H1 (cell line): ENCODE data around the gene ZNF442. TPM values are rescaled to one million over a fixed set of nuclear protein-coding genes. Genes with fewer than 3 reads are reported as not detected.

Experiments used
- CTCF ChIA-PET: fragments of 300-600 bp; sonication (Branson Sonifier 250); formaldehyde crosslinking; loops from one replicate; lab custom pipeline; 2021; ENCODE audit not compliant: partially characterized antibody; lab: Charles Lee
- POLR2A ChIA-PET: fragments of 300-600 bp; sonication (Branson Sonifier 250); formaldehyde crosslinking; loops from one replicate; lab custom pipeline; 2021; ENCODE audit warnings: inconsistent platforms; ENCODE audit not compliant: partially characterized antibody; lab: Charles Lee
- DNase-seq, 2 experiments: peaks; one replicate each; pipeline versions ENCODE4 v3.0.0 to v3.0.0-alpha.2; 2010 to 2022; ENCODE audit warnings: low spot score in 2 of 2, low read depth in 1 of 2, mixed read lengths in 1 of 2
- FAIRE-seq: peaks from 2 replicates; lab custom pipeline; 2011; peaks lifted over from hg19 to GRCh38; lab: Jason Lieb, UNC
- H2AFZ ChIP-seq: 2 replicates; pipeline ENCODE4 v1.8.1; 2012; ENCODE audit warnings: low read length, inconsistent platforms
- H2AK5ac ChIP-seq: 2 replicates; pipeline ENCODE4 v1.6.1; 2013; ENCODE audit warnings: low read depth, low read length
- H2BK120ac ChIP-seq: replicated peaks from 2 replicates; pipeline ENCODE3; 2013; ENCODE audit warnings: low read depth, low read length, inconsistent platforms
- H2BK12ac ChIP-seq: 2 replicates; pipeline ENCODE4 v1.6.1; 2013; ENCODE audit warnings: low read depth, low read length
- H2BK15ac ChIP-seq: 2 replicates; pipeline ENCODE4 v1.6.1; 2013; ENCODE audit warnings: low read length
- H2BK20ac ChIP-seq: 2 replicates; pipeline ENCODE4 v1.6.1; 2013; ENCODE audit warnings: low read length
- H2BK5ac ChIP-seq: 2 replicates; pipeline ENCODE4 v1.6.1; 2013; ENCODE audit warnings: low read depth, low read length
- H3K14ac ChIP-seq: 2 replicates; pipeline ENCODE4 v1.6.1; 2013; ENCODE audit warnings: inconsistent platforms; ENCODE audit not compliant: insufficient read length
- H3K18ac ChIP-seq: 2 replicates; pipeline ENCODE4 v1.6.1; 2013; ENCODE audit warnings: low read length; ENCODE audit errors: extremely low read depth
- H3K23ac ChIP-seq: 2 replicates; pipeline ENCODE4 v1.6.1; 2013; ENCODE audit warnings: inconsistent platforms; ENCODE audit not compliant: insufficient read length
- H3K23me2 ChIP-seq: 2 replicates; pipeline ENCODE4 v1.6.1; 2013; ENCODE audit warnings: low read depth, low read length
- H3K27ac ChIP-seq: 2 replicates; pipeline ENCODE4 v1.6.1; 2011; ENCODE audit warnings: low read depth, low read length, inconsistent platforms
- H3K27me3 ChIP-seq, 4 experiments: replicated peaks in 1 of 4; 1 replicate in 1 of 4; 2 replicates in 3 of 4; pipeline versions ENCODE4 v1.6.1 to v1.8.1; 2011 to 2013; ENCODE audit warnings: low read length in 3 of 4, mild to moderate bottlenecking in 3 of 4, inconsistent platforms in 2 of 4, mixed read lengths in 2 of 4, moderate library complexity in 1 of 4; ENCODE audit not compliant: control insufficient read depth in 3 of 4, insufficient read depth in 3 of 4; ENCODE audit errors: extremely low read depth in 1 of 4
- H3K36me3 ChIP-seq, 4 experiments: 2 replicates each; pipeline versions ENCODE4 v1.6.1 to v1.8.1; 2011 to 2013; ENCODE audit warnings: mild to moderate bottlenecking in 4 of 4, low read length in 3 of 4, moderate library complexity in 2 of 4, control low read depth in 1 of 4, inconsistent platforms in 1 of 4; ENCODE audit not compliant: insufficient read depth in 4 of 4, control insufficient read depth in 2 of 4
- H3K4ac ChIP-seq: replicated peaks from 2 replicates; pipeline ENCODE3; 2013; ENCODE audit warnings: low read length, low read depth, mixed read lengths, inconsistent platforms; ENCODE audit not compliant: insufficient read length
- H3K4me1 ChIP-seq, 4 experiments: replicated peaks in 1 of 4; 1 replicate in 1 of 4; 2 replicates in 3 of 4; pipeline versions ENCODE4 v1.6.1 to v1.8.1; 2011 to 2013; ENCODE audit warnings: low read length in 3 of 4, inconsistent platforms in 2 of 4, mixed read lengths in 1 of 4; ENCODE audit not compliant: insufficient read depth in 4 of 4, control insufficient read depth in 3 of 4
- H3K4me2 ChIP-seq, 2 experiments: 2 replicates each; pipeline versions ENCODE4 v1.6.1 to v1.8.1; 2011 to 2013; ENCODE audit warnings: low read depth in 2 of 2, low read length in 2 of 2, control low read depth in 1 of 2, inconsistent platforms in 1 of 2, mild to moderate bottlenecking in 1 of 2; ENCODE audit not compliant: insufficient read depth in 1 of 2
- H3K4me3 ChIP-seq, 4 experiments: fragments of 200-600, 300-600 bp in 1 of 4; sonication (generic), shearing (Covaris generic), sonication (Bioruptor Twin) in 1 of 4; 2 replicates each; pipeline versions ENCODE4 v1.5.1 to v1.8.1; 2011 to 2016; ENCODE audit warnings: low read length in 4 of 4, low read depth in 3 of 4, control low read depth in 2 of 4, inconsistent platforms in 2 of 4, mild to moderate bottlenecking in 2 of 4, mixed read lengths in 1 of 4, moderate library complexity in 1 of 4; ENCODE audit not compliant: insufficient read depth in 2 of 4; ENCODE audit errors: extremely low read depth in 1 of 4
- H3K56ac ChIP-seq: replicated peaks from 2 replicates; pipeline ENCODE3; 2013; ENCODE audit warnings: low read depth, mild to moderate bottlenecking, mixed read lengths, low read length, inconsistent platforms; ENCODE audit not compliant: insufficient read length
- H3K79me1 ChIP-seq: 2 replicates; pipeline ENCODE4 v1.6.1; 2013; ENCODE audit warnings: low read depth, low read length, control low read depth
- H3K79me2 ChIP-seq, 2 experiments: 2 replicates each; pipeline versions ENCODE4 v1.6.1 to v1.8.1; 2012 to 2013; ENCODE audit warnings: low read length in 2 of 2, mild to moderate bottlenecking in 2 of 2, inconsistent platforms in 1 of 2; ENCODE audit not compliant: insufficient read depth in 2 of 2, control insufficient read depth in 1 of 2
- H3K9ac ChIP-seq, 4 experiments: replicated peaks in 1 of 4; 1 replicate in 1 of 4; 2 replicates in 3 of 4; pipeline versions ENCODE4 v1.6.1 to v1.8.1; 2011 to 2013; ENCODE audit warnings: low read depth in 3 of 4, low read length in 3 of 4, control low read depth in 2 of 4, mild to moderate bottlenecking in 2 of 4, moderate library complexity in 2 of 4, inconsistent platforms in 1 of 4; ENCODE audit errors: extremely low read depth in 1 of 4
- H3K9me3 ChIP-seq, 2 experiments: 2 replicates each; pipeline versions ENCODE4 v1.6.1 to v1.8.1; 2012 to 2013; ENCODE audit warnings: mild to moderate bottlenecking in 2 of 2, moderate library complexity in 2 of 2, control low read depth in 1 of 2, inconsistent platforms in 1 of 2, low read depth in 1 of 2, low read length in 1 of 2, mixed read lengths in 1 of 2; ENCODE audit not compliant: insufficient read depth in 2 of 2
- H4K20me1 ChIP-seq, 2 experiments: replicated peaks in 1 of 2; 2 replicates each; pipeline versions ENCODE3 to v1.8.1; 2011 to 2013; ENCODE audit warnings: inconsistent platforms in 2 of 2, low read length in 2 of 2, mild to moderate bottlenecking in 1 of 2; ENCODE audit not compliant: insufficient read depth in 2 of 2, control insufficient read depth in 1 of 2
- H4K5ac ChIP-seq: 2 replicates; pipeline ENCODE4 v1.6.1; 2013; ENCODE audit warnings: low read length, low read depth, mixed read lengths, inconsistent platforms; ENCODE audit not compliant: insufficient read length
- H4K8ac ChIP-seq: 2 replicates; pipeline ENCODE4 v1.8.0; 2013; ENCODE audit warnings: mild to moderate bottlenecking, moderate library complexity, low read length, inconsistent platforms; ENCODE audit not compliant: insufficient read depth; ENCODE audit errors: extremely low read depth
- H4K91ac ChIP-seq: replicated peaks from 2 replicates; pipeline ENCODE3; 2013; ENCODE audit warnings: low read length, mixed read lengths, inconsistent platforms; ENCODE audit not compliant: insufficient read length
- RXRA ChIP-seq: IDR thresholded peaks from 2 replicates; pipeline ENCODE4 v1.6.1; 2011; ENCODE audit warnings: low read depth, mild to moderate bottlenecking, low read length, moderate library complexity; ENCODE audit not compliant: insufficient read depth
- ZNF274 ChIP-seq: IDR thresholded peaks from 2 replicates; pipeline ENCODE4 v1.7.0; 2012; ENCODE audit warnings: low read length, borderline replicate concordance; ENCODE audit errors: extremely low read depth
- WGBS, 2 experiments: shearing (Covaris generic) in 1 of 2; methylation state at CpG; one replicate each; pipeline versions ENCODE4 v1.1.6 to v1.1.7; 2013 to 2015; ENCODE audit warnings: low lambda C conversion rate in 2 of 2, mixed read lengths in 2 of 2, inconsistent platforms in 1 of 2, low coverage in 1 of 2, missing lambda C conversion rate in 1 of 2; ENCODE audit not compliant: insufficient replicate concordance in 2 of 2, insufficient coverage in 1 of 2, insufficient read length in 1 of 2; ENCODE audit errors: extremely low coverage in 1 of 2, missing lambda C conversion rate in 1 of 2; 5-methylcytosine and 5-hydroxymethylcytosine counted together
- polyA plus RNA-seq, 7 experiments: library from polyadenylated mRNA; depleted of rRNA in 3 of 7; stranded (reverse) in 5 of 7; unstranded in 2 of 7; fragments of >200 nt in 5 of 7; fragments of 200-250 nt in 2 of 7; gene quantifications; 1 replicate in 5 of 7; 2 replicates in 1 of 7; 4 replicates in 1 of 7; pipeline versions ENCODE4 v1.2.1 to v1.2.3, GENCODE V29; 2011 to 2013; ENCODE audit warnings: missing spikeins in 2 of 7, mixed read lengths in 2 of 7
- total RNA-seq: library from RNA; stranded (reverse); fragmentation: NEBNext Ultra II Directional; extraction: Animal tissue kit (Norgen Biotek cat#: 25700); gene quantifications from 2 replicates; pipeline ENCODE4 v1.2.1, GENCODE V29; 2021

The ZNF442 gene
- total and polyA plus RNA-seq, 2 of the 8 experiments (the other 6 are each of a cell fraction or from before 2014, with no cell fraction given): 0.60 to 2.4 TPM

DNA sequence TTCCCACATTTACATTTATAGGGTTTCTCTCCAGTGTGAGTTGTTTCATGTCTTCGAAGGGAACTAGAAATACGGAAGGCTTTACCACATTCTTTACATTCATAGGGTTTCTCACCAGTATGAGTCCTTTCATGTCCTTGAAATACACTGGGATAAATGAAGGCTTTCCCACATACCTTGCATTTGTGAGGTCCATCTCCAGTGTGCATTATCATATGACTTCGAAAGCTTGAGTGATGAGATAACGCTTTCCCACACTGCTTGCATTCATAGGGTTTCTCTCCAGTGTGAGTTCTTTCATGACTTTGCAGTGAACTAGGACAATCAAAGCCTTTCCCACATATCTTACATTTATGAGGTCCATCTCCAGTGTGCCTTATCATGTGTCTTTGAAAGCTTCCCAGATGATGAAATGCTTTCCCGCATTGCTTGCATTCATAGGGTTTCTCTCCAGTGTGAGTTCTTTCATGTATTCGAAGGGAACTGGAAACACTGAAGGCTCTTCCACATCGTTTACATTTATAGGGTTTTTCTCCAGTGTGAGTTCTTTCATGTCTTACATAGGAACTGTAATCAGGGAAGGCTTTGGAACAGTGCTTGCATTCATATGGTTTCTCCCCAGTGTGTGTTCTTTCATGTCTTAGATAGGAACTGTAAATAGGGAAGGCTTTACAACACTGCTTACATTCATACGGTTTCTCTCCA lies 15.1 kb downstream of the ZNF442 start:
- H3K4me1 ChIP-seq: no peaks in the 10 kb centered on the region
- H3K4ac ChIP-seq: no peak overlapping the region
- no peak overlapping the region for H3K56ac ChIP-seq
- POLR2A ChIA-PET: no interaction called here
- no peak overlapping the region for H3K27ac ChIP-seq
- H3K4me2 ChIP-seq: no peak overlapping the region
- FAIRE-seq: no peak
- no peaks in the 10 kb centered on the region for H4K20me1 ChIP-seq
- CTCF ChIA-PET: no interaction called here
- TF ChIP-seq RXRA (no peak), ZNF274 (peak; percentile 89)
- TF ChIP-seq, all 59 proteins: peak for 1
- H3K36me3 ChIP-seq: peaks cover 0 to 28% (median 3%) of the 10 kb centered on the region in 4 experiments; a peak in 4 of 8 replicates
- H3K79me2 ChIP-seq: no peaks in the 10 kb centered on the region
- no peak overlapping the region for H3K23ac ChIP-seq
- no peaks in the 10 kb centered on the region for H3K23me2 ChIP-seq
- no peak overlapping the region for H3K18ac ChIP-seq
- no peak overlapping the region for H3K9ac ChIP-seq
- no peak overlapping the region for H3K4me3 ChIP-seq
- H3K9me3 ChIP-seq: peaks cover 62 to 63% of the 10 kb centered on the region in 2 experiments
- H2BK20ac ChIP-seq: no peak overlapping the region
- H2BK15ac ChIP-seq: no peak overlapping the region
- no peak overlapping the region for H4K8ac ChIP-seq
- H2BK5ac ChIP-seq: no peak overlapping the region
- no peak overlapping the region for H2BK12ac ChIP-seq
- H3K14ac ChIP-seq: no peak overlapping the region
- no peak overlapping the region for H4K91ac ChIP-seq
- H3K27me3 ChIP-seq: no peaks in the 10 kb centered on the region
- DNase-seq: no peak
- no peaks in the 10 kb centered on the region for H3K79me1 ChIP-seq
- H2AK5ac ChIP-seq: no peak overlapping the region
- WGBS, 2 experiments: 94% methylated on average over 8 of the region's 8 CpGs; no CpG with 5 or more reads in 1 of the 2 experiments
- H2BK120ac ChIP-seq: no peak overlapping the region
- no peak overlapping the region for H2AFZ ChIP-seq
- no peak overlapping the region for H4K5ac ChIP-seq
